ENCODE results near the gene CLPTM1L.

- TF ChIP-seq CTCF (conservative IDR thresholded peaks at IDR 0.05 in 1 of 2, IDR thresholded peaks at IDR 0.05 in 1 of 2; ENCODE audit: extremely low read depth in 1 of 2, insufficient read depth in 1 of 2, low read depth in 1 of 2, low read length in 2 of 2) (no peak), EZH2 (IDR thresholded peaks at IDR 0.05; ENCODE audit: borderline replicate concordance, low read length) (no peak)
These were observed 45.4 kb upstream of the CLPTM1L start for GRCh38 chr5:1390333-1390732.

All from mammary epithelial cell (primary cell).